SK-N-MC (cell line): ENCODE results near the gene CCDC92B.
A peak's percentile ranks its signal among the peaks of the same experiment; 100 is the strongest.

ENCODE experiments used
- DNase-seq: peaks from one replicate; pipeline ENCODE4 v3.0.0-alpha.2; 2011; ENCODE audit warnings: low read depth, low spot score
- H3K27ac ChIP-seq: fragments of 200-600 bp; sonication (generic); 2 replicates; pipeline ENCODE4 v1.5.1; 2016; ENCODE audit warnings: mixed run types
- H3K36me3 ChIP-seq: fragments of 200-600 bp; sonication (generic); 2 replicates; pipeline ENCODE4 v1.6.1; 2017; ENCODE audit warnings: antibody characterized with exemption, low read length, mixed read lengths; ENCODE audit not compliant: insufficient read depth
- H3K4me3 ChIP-seq: fragments of 200-600 bp; sonication (generic); 2 replicates; pipeline ENCODE4 v1.5.1; 2016
- H3K9ac ChIP-seq: fragments of 200-600 bp; sonication (generic); 2 replicates; pipeline ENCODE4 v1.8.0; 2017; ENCODE audit warnings: mixed run types, mixed read lengths; ENCODE audit not compliant: insufficient read length
- H3K9me3 ChIP-seq: fragments of 200-600 bp; sonication (generic); 2 replicates; pipeline ENCODE4 v1.6.1; 2017; ENCODE audit warnings: low read depth, mild to moderate bottlenecking, antibody characterized with exemption, low read length, moderate library complexity, mixed read lengths
- EZH2 ChIP-seq: fragments of 200-600 bp; sonication (generic); IDR thresholded peaks from one replicate; pipeline ENCODE4 v1.6.1; 2017; ENCODE audit warnings: antibody characterized with exemption
- FOXP2 ChIP-seq: optimal IDR thresholded peaks from 2 replicates; pipeline ENCODE3; 2011; ENCODE audit warnings: mild to moderate bottlenecking, moderate library complexity; ENCODE audit not compliant: insufficient read depth; ENCODE audit errors: extremely low read length, control extremely low read depth
- POLR2AphosphoS5 ChIP-seq: IDR thresholded peaks from 2 replicates; pipeline ENCODE4 v1.6.1; 2012; ENCODE audit warnings: mild to moderate bottlenecking, low read depth, low read length, borderline replicate concordance

The CCDC92B gene

DNA sequence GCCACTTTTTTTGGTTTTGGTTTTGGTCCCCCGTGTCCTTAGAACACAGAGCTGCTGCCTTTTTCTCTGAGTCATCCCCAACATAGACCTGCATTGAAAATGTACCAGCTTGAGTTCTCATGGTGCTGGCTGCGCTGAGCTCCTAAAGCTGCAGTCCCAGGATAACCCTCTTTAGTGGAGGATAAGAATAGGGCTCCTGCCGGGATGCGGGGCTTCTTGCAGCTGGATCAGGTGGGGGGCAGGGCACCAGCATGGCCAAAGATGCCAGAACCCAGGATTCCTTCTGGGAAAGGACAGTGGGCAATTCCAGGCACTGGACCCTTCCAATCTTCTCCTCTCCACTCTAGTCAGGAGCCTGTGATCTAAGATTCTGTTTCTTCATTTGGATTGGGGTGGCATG is 29.6 kb downstream of the CCDC92B start:
- no peak for TF ChIP-seq FOXP2
- TF ChIP-seq POLR2AphosphoS5, result no peak
- TF ChIP-seq EZH2, result no peak
- no peak overlapping the region for H3K9ac ChIP-seq
- DNase-seq, result no peak
- no peaks in the 10 kb centered on the region for H3K9me3 ChIP-seq
- H3K36me3 ChIP-seq, result no peaks in the 10 kb centered on the region
- H3K4me3 ChIP-seq, result no peak overlapping the region
- H3K27ac ChIP-seq, result no peak overlapping the region

DNA sequence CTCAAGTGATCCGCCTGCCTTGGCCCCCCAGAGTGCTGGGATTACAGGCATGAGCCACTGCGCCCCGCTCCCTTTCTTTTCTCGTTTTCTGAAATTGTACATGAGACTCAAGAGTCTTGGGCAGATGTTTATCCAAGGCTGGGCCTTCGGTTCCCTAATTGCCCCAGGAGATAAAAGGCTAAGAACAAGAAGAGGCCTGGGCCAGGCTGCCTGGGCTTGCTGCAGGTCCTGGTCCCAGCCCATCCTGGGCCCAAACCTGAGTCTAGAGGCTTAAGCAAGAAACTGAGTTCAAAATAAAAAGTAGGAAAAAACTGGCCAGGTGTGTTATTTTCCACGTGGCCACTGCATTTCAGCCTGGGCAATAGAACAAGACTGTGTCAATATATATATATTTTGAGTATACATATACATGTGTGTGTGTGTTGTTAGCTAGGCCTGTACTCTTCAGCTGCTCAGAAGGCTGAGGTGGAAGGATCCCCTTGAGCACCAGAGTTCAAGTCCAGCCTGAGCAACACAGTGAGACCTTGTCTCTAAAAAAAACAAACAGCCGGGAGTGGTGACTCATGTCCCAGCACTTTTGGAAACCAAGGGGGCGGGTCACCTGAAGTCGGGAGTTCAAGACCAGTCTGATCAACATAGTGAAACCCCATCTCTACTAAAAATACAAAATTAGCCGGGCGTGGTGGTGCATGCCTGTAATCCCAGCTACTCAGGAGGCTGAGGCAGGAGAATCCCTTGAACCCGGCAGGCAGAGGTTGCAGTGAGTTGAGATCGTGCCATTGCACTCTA is 31.1 kb downstream of the CCDC92B start:
- H3K27ac ChIP-seq, result no peak overlapping the region
- H3K9me3 ChIP-seq, result no peaks in the 10 kb centered on the region
- H3K4me3 ChIP-seq, result no peak overlapping the region
- H3K36me3 ChIP-seq, result no peaks in the 10 kb centered on the region
- TF ChIP-seq FOXP2 (no peak), EZH2 (no peak)
- no peak overlapping the region for H3K9ac ChIP-seq
- no peak for DNase-seq

DNA sequence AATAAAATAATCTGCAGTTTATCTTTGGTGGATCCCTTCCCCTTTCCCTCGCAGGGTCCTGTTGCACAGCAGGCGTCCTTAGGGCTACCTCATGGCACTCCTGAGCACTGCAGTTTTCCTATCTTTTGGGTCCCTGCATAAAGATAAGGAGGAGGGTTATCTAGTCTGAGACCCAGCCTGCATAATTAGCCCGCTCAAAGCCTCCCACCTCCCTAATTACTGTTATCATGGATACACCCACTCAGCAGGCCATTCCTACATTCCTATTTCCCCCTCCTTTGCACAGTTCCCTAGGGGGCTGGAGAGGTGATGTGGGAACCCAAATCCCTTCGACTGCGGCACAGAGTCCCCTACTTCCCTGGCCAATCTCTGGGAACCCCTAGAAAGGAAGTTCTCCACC is 32.8 kb downstream of the CCDC92B start:
- no peak for TF ChIP-seq FOXP2
- TF ChIP-seq POLR2AphosphoS5, result no peak
- TF ChIP-seq EZH2, result no peak
- DNase-seq, result no peak
- H3K4me3 ChIP-seq, result no peak overlapping the region
- no peaks in the 10 kb centered on the region for H3K9me3 ChIP-seq
- H3K27ac ChIP-seq, result no peak overlapping the region
- H3K36me3 ChIP-seq, result no peaks in the 10 kb centered on the region
- no peak overlapping the region for H3K9ac ChIP-seq

DNA sequence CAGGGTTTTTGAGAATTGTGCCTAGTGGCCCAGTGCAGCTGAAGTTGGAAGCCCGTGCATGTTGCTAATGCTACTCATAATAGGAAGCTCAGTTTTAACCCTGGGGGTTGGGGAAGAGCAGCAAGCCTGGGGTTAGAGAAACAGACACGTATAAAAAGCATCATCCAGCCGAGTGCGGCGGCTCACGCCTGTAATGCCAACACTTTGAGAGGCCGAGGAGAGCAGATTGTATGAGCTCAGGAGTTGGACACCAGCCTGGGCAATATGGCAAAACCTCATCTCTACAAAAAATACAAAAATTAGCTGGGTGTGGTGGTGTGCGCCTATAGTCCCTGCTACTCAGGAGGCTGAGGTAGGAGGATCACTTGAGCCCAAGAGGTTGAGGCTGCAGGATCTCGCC is 35.6 kb downstream of the CCDC92B start:
- TF ChIP-seq FOXP2, result no peak
- no peak for TF ChIP-seq POLR2AphosphoS5
- TF ChIP-seq EZH2, result no peak
- no peak overlapping the region for H3K27ac ChIP-seq
- no peak overlapping the region for H3K4me3 ChIP-seq
- no peak for DNase-seq
- no peak overlapping the region for H3K9ac ChIP-seq
- no peaks in the 10 kb centered on the region for H3K9me3 ChIP-seq
- no peaks in the 10 kb centered on the region for H3K36me3 ChIP-seq

DNA sequence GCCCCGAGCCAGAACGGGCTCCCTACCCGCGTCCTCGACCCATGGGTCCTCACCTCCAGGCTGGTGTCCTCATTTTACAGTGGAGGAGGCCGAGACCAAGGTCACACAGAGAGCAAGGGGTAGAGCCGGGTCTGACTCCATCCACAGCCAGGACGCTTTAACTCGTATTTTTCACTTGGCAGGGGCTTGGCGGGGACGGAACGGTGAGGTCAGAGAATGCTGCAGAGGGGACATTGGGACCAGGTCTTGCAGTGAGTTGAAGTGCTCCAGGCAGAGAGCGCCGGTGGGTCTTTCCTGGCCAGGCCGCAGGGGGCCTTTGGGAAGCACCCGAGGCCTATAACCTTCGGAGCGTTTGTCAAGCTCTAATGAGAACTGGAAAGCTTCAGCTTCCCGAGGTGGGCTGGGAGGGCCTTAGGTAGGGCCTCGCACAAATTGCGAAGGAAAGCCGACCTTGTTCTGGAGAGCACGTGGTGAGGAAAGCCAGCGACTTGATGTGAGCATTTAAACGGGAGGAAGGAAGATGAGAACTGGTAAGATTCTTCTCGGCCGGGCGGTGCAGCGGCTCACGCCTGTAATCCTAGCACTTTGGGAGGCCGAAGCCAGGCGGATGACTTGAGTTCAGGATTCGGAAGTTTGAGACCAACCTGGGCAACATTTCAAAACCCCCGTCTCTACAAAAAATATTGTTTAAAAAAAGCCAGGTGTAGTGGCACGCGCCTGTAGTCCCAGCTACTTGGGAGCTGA is 37.0 kb downstream of the CCDC92B start:
- TF ChIP-seq FOXP2, result no peak
- no peak for TF ChIP-seq EZH2
- TF ChIP-seq POLR2AphosphoS5, result no peak
- Histone ChIP-seq H3K27ac (0 out of 2 replicates have a peak overlapping the region, but pooled peaks have one; percentile 6), H3K36me3 (no peaks in the 10 kb centered on the region), H3K4me3 (peak overlapping the region; percentile 92), H3K9me3 (no peaks in the 10 kb centered on the region), H3K9ac (peak overlapping the region; percentile 93)
- DNase-seq, result no peak

DNA sequence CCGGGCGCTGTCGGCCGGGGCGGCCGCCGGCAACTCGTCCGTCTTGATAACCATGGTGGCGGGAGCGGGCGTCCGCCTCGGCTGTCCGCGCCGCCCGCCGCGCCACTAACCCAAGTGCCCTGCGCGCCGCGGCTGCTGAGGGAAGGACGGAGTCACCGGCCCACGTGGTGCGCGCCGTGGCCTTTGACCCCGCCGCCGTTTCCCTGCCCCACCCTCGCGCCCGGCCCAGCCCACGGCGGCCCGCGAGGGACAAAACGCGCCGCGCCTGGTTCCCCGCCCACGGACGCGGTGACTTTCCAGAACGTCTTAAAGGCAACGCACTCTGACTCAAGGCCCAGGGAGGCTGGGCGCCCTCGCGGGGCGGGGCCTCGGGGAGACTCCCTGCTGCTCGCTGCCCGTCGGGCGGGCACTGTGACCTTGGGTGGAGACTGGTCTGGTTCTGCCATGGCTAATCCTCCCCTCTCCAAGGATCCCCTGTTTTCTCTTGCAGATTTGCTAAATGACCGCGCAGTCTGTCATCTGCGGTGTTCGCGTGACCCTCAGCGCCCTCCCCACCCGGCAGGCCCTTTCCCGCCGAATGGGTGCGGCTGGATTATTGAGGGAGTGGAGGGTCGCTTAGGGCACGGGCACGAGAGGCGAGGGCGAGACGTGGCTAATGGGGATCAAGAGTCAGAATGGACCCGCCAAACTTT is 37.7 kb downstream of the CCDC92B start, which contains the start of gene CLUH:
TSS of gene CLUH (minus strand) at position 157 of the 692 bp plus-strand sequence. CDS start at position 54, 103 bp downstream.
- H3K27ac ChIP-seq, result 0 out of 2 replicates have a peak within 1 kb of the TSS, but pooled peaks have one; percentile 25
- no peaks in the 10 kb centered on the region for H3K36me3 ChIP-seq
- peak within 1 kb of the TSS; percentile 92 for H3K4me3 ChIP-seq
- TF ChIP-seq EZH2, result no peak
- TF ChIP-seq POLR2AphosphoS5, result 0 out of 2 replicates have a peak, but pooled peaks have one; percentile 39
- TF ChIP-seq FOXP2, result no peak
- peak within 1 kb of the TSS; percentile 93 for H3K9ac ChIP-seq
- H3K9me3 ChIP-seq, result no peaks in the 10 kb centered on the region
- DNase-seq, result no peak

DNA sequence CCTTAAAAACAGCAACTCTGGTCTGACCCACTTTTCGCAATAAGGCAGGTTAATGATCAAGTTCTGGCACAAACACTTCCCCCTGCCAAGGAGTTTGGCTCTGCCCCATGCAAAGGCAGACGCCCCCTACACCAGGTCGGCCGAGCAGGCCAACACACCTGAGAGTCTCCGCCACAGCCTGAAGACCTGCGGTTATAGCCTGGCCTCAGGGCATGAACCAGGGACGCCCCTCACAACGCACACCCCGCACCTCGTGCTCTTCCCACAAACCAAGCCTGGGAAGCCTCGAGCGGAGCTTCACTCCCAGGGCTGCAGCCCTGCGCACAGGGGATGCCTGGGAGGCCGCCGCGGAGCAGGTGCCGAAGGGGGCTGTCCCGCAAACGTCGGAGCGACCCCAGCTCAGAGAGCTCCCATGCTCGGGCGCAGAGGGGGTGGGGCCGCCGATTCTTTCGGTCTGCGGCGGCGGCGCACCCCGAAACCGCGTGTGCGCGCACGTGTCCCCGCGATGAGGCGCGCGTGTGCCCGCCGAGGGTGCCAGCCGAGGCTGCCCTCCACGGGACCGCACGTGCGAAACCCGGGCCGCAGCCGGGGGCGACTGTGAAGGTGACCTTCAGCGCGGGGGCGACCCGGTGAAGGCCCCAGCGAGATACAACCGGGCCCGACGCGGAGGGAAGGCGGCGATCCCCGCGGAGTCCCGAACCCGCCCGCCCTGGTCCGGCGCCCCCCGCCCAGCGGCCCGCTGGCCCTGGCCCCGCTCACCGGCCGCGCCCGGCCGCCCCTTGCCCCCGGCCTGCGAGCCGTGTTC is 38.4 kb downstream of the CCDC92B start:
- no peak for DNase-seq
- TF ChIP-seq FOXP2, result no peak
- Histone ChIP-seq H3K27ac (0 out of 2 replicates have a peak overlapping the region, but pooled peaks have one; percentile 25), H3K36me3 (no peaks in the 10 kb centered on the region), H3K9me3 (no peaks in the 10 kb centered on the region), H3K4me3 (peak overlapping the region; percentile 92), H3K9ac (peak overlapping the region; percentile 93)
